OCI-LY1 (cell line): ENCODE measurements around the gene TULP4.

Experiments used
- EZH2 ChIP-seq: fragments of 200-600 bp; sonication (generic), shearing (Covaris generic); IDR thresholded peaks from 2 replicates; pipeline ENCODE4 v1.8.0; 2017; ENCODE audit warnings: borderline replicate concordance, mixed run types, mild to moderate bottlenecking, antibody characterized with exemption, low read length, moderate library complexity, mixed read lengths
- TF ChIP-seq, protein P1 (sequence below): fragments of 200-600 bp; sonication (generic), shearing (Covaris generic); IDR thresholded peaks from 2 replicates; pipeline ENCODE4 v1.5.1; 2017; ENCODE audit warnings: mild to moderate bottlenecking, antibody characterized with exemption, low read length, moderate library complexity, mixed read lengths

DNA sequence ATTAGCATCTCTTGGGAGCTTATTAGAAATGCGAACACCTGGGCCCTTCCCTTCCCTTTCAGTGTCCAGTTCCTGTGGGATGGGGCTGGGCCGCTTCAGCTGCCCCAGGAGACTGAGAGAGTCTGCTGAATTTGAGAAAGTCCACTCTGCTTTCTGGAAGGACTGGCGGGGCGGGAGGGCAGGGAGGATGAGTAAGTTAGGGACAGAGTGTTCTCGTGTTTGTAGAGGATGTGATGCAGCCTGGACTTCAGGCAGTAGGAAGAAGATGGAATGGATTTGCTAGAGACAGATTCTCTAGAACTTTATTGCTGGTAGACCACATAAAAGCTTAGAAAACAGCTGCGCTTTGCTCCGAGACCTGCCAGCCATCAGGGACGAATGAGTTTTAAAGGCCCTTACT, 1.1 kb upstream of the TULP4 start:
- TF ChIP-seq, protein P1, sequence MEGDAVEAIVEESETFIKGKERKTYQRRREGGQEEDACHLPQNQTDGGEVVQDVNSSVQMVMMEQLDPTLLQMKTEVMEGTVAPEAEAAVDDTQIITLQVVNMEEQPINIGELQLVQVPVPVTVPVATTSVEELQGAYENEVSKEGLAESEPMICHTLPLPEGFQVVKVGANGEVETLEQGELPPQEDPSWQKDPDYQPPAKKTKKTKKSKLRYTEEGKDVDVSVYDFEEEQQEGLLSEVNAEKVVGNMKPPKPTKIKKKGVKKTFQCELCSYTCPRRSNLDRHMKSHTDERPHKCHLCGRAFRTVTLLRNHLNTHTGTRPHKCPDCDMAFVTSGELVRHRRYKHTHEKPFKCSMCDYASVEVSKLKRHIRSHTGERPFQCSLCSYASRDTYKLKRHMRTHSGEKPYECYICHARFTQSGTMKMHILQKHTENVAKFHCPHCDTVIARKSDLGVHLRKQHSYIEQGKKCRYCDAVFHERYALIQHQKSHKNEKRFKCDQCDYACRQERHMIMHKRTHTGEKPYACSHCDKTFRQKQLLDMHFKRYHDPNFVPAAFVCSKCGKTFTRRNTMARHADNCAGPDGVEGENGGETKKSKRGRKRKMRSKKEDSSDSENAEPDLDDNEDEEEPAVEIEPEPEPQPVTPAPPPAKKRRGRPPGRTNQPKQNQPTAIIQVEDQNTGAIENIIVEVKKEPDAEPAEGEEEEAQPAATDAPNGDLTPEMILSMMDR: no peak
- TF ChIP-seq EZH2: no peak
